ENCODE measurements around the gene CPNE6. TPM values are rescaled to one million over a fixed set of nuclear protein-coding genes. Genes with fewer than 3 reads are reported as not detected.

Gene CPNE6
- total RNA-seq, 1 experiment from 2014 or later: not detected

DNA sequence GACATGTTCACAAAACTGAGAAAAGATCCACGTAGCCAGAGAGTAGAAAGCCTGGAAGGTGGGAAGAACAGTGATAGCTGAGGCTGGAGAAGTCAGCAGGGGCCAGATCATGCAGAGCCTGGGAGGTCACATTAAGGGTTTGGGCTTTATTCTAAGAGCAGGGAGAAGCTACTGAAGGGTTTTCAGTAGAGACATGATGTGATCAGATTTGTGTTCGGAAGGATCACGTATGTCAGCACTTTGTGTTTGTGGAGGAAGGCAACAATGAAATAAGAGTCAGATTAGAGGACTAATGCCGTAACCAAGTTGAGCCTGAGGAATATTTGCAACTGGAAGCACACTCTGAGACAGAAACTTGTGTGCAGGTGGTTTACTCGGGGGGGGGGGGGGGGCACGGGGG is 18.5 kb downstream of the CPNE6 start:
- no peak overlapping the region for H2AFZ ChIP-seq (ENCODE audit: low read depth, low read length, poor library complexity, severe bottlenecking)
- H3K36me3 ChIP-seq (ENCODE audit: control insufficient read depth in 1 of 2, insufficient read depth in 2 of 2, low read length in 2 of 2): no peaks in the 10 kb centered on the region
- DNase-seq (ENCODE audit: low read depth, low spot score) (no peak), ATAC-seq (no peak)
- no peak overlapping the region for H3K4me2 ChIP-seq (ENCODE audit: low read length)
- H3K79me2 ChIP-seq (ENCODE audit: insufficient read depth, low read length): peaks cover 3% of the 10 kb centered on the region; the same call in 1 of the 2 replicates
- no TSS peak for BruUV-seq (replicated peaks)
- no peaks in the 10 kb centered on the region for H3K27me3 ChIP-seq (ENCODE audit: insufficient read depth, low read length)
- no peak overlapping the region for H3K9ac ChIP-seq (ENCODE audit: low read length)
- POLR2A ChIA-PET: interaction anchor here (1.2 to 4.5 kb wide), 2 partner anchors 25 to 32 kb away, joined by 3 to 38 read pairs; partner anchors contain the start of genes DCAF11 and NRL
- TF ChIP-seq RAD21 (IDR thresholded peaks at IDR 0.05; ENCODE audit: low read depth): no peak
- no peak for TF ChIP-seq ATF3 (IDR thresholded peaks at IDR 0.05)
- no peak for TF ChIP-seq CBX3 (IDR thresholded peaks at IDR 0.05; ENCODE audit: low read depth)
- TF ChIP-seq EZH2phosphoT487 (IDR thresholded peaks at IDR 0.05; ENCODE audit: borderline replicate concordance): no peak
- no peak for TF ChIP-seq ZFX (IDR thresholded peaks at IDR 0.05)
- TF ChIP-seq ELF1 (IDR thresholded peaks at IDR 0.05; ENCODE audit: borderline replicate concordance, low read depth): no peak
- no peak for TF ChIP-seq SP1 (IDR thresholded peaks at IDR 0.05; ENCODE audit: low read depth)
- TF ChIP-seq POLR2AphosphoS5 (IDR thresholded peaks at IDR 0.05; ENCODE audit: low read depth, low read length): no peak
- no peak for TF ChIP-seq ZNF274 (IDR thresholded peaks at IDR 0.05; ENCODE audit: low read depth, low read length)
- TF ChIP-seq CTCF (IDR thresholded peaks at IDR 0.05 in 2 of 3, conservative IDR thresholded peaks at IDR 0.05 in 1 of 3; ENCODE audit: borderline replicate concordance in 1 of 3, insufficient read depth in 1 of 3, low read depth in 2 of 3, low read length in 2 of 3): no peak
- no peak overlapping the region for H3K27ac ChIP-seq (ENCODE audit: low read depth, low read length)
- H3K9me2 ChIP-seq (ENCODE audit: insufficient read depth): no peaks in the 10 kb centered on the region
- intact Hi-C loops (cut with micrococcal nuclease): loop anchor here (1.0 to 10.0 kb wide), 2 partner anchors 32 to 105 kb away; partner anchors contain the start of gene DHRS4L2
- RAD21 ChIA-PET (ENCODE audit: low non-redundant PET in 1 of 2, low total read pairs in 2 of 2, uncharacterized antibody in 2 of 2, unreplicated experiment in 2 of 2): interaction anchor here (2.9 to 4.6 kb wide), 2 partner anchors 32 kb away, joined by 29 to 35 read pairs; no protein-coding TSS in a partner anchor
- CTCF ChIA-PET: interaction anchor here (1.0 to 6.3 kb wide), 7 partner anchors 9 to 71 kb away, joined by 3 to 149 read pairs (median 9); partner anchors contain the start of genes DCAF11, IRF9, NRL and RNF31
- no peak overlapping the region for H3K4me3 ChIP-seq (replicated peaks in 1 of 2; ENCODE audit: low read depth in 1 of 2, low read length in 2 of 2)
- H3K9me3 ChIP-seq (ENCODE audit: control insufficient read depth in 1 of 2, insufficient read depth in 1 of 2, low read depth in 1 of 2, low read length in 2 of 2): no peaks in the 10 kb centered on the region
- no peaks in the 10 kb centered on the region for H4K20me1 ChIP-seq (ENCODE audit: insufficient read depth)
- peaks cover 9 to 13% of the 10 kb centered on the region in 2 experiments for H3K4me1 ChIP-seq (ENCODE audit: control insufficient read depth in 1 of 2, insufficient read depth in 2 of 2, low read length in 2 of 2)

Measured in HCT116 (cell line).